ENCODE data around the gene RALY.
"Not testable (repeated sequence)": the region's sequence is repeated elsewhere in the genome, so short reads cannot be mapped to it uniquely, and the experiment has no call there.

Gene RALY

DNA sequence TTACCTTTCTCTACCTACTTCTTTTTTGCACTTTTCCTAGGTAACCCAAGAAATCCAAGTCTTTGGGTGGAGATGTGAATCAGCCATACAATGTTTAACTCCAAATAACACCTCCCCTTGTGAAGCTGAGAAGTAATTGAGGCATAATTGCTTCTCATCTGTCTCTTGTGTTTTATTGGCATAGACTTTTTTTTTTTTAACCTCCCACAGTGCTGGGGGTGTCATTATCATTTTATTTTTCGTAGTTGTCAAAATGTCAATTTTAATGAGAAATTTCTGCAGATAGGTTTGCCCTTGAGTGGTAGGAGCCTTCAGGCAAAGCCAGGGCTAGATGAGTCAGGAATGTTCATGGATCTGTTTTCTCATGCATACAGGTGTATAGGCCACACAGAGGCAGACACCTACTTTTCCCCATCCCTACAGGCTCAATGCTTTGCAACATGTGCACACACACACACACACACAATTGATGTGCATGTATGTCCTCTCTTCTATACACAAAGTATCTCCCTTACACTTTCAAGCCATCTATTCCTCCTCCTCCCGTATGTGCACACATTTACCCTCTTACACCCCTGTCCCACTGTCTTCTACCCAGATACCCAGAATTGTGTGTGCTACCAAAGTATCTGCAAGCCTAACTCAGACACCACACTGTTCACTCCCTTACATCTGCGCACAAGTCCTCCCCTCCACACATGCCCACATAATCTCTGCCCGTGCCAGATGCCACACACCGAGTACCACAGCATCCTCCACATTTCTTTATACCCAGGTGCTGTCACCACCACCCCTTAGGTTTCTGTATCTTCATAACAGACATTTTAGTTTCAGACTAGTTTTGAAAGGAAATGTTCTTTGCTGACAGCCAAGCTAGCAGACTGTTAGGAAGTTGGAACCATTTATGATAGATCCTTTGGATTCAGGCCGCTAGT, 22.0 kb downstream of the RALY start:
- DNase-seq: no peak

DNA sequence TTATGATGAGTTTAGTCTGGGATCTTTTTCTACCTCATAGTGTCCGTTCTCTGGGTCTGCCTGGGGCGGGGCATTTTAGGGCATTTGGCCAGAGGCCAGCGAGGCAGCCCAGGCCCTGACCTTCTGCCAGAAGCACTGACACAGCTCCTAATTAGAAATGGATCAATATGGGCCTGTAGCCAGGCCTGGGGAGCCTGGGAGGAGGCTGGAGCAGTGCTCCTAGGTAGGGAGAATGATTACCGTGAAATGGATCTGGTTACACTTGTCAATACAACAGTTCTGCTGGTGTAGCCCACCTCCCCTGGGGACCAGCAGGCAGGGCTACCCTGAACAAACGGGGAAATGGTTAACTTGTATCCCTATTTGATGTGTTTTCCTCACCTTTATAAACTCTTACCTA, 23.0 kb downstream of the RALY start:
- DNase-seq: no peak

DNA sequence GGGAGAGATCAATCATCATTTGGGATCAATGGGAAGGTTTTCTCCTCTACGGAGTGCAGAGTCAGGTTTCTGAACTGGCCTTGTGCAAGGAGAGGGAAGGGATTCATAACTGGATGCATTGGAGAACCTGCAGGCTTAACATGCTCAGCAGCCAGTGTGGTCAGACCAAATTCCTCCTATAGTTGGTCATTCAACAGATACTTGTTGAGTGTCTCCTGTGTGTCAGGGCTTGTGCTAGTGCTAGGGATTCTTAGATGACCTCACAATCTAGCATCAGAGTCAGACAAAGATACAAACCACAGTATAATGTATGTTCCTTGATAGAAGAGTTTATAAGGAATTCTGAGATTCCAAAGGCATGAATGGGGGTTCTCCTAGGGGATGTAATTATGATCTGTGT, 23.9 kb downstream of the RALY start:
- no peak for DNase-seq

DNA sequence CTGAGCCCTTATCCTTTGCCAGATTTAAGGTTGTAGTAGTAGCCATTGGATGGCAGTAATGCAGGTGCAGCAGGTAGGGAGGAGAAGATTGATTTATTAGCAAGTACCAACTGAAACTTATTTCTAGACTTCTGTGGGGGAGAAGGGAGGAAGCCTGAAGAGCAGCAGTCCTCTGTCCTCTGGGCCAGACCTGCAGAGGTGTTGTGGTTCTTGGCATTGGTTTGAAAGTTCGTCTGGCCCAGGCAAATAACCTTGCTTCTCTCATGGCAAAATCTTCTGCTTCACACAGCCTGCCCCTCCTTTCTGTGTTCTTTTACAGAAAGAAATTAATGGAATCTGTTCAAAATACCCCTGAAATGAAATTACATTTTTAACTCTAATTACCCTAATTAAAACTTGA, 24.5 kb downstream of the RALY start:
- no peak for DNase-seq

DNA sequence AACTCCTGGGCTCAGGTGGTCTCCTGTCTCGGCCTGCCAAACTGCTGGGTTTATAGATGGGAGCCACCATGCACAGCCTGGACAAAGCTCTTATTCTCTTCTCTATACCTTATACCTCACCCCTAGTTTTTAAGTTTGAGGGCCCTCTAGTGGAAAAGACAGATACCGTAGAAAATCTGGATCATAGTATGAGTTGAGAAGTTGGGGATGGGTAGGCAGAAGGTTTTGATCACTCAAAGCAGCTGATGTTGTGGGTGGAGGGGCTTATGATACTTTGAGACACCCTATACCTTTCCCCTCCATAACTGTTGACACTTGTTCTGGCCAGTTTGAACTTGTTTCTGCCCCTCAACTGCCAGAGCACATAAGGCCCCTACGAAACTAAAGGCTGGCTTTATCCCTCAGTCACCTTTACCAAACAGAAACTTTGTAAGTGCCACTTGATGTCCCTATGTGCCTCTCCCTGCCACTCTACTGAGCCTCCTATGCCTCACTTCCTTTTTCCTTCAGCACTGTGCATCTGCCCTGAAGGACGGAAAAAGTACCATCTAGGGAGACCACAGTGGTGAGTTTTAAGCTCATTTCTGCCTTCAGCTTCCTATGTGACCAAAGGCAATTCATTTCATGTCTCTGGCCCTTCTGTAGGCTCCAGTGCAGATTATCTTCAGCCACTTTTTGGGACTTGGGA, 28.6 kb downstream of the RALY start:
- DNase-seq: no peak

DNA sequence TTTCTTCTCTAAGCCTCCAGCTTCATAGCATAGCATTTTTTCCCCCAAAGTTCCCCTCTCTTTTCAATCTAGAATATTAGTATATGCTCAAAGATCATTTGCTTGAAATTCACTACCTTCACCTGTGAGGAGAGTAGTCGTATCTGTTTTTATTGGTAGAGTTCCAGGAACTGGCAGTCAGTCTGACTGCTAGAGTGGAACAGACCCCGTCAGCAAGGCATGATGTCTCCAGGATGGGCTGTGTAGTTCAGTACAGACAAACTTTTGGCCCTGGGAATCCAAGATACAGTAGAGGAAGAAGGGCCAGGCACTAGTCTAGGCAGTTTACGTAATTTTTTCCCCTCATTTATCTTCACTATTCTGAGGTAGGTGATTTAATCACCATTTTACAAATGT, 29.1 kb downstream of the RALY start:
- no peak for DNase-seq

DNA sequence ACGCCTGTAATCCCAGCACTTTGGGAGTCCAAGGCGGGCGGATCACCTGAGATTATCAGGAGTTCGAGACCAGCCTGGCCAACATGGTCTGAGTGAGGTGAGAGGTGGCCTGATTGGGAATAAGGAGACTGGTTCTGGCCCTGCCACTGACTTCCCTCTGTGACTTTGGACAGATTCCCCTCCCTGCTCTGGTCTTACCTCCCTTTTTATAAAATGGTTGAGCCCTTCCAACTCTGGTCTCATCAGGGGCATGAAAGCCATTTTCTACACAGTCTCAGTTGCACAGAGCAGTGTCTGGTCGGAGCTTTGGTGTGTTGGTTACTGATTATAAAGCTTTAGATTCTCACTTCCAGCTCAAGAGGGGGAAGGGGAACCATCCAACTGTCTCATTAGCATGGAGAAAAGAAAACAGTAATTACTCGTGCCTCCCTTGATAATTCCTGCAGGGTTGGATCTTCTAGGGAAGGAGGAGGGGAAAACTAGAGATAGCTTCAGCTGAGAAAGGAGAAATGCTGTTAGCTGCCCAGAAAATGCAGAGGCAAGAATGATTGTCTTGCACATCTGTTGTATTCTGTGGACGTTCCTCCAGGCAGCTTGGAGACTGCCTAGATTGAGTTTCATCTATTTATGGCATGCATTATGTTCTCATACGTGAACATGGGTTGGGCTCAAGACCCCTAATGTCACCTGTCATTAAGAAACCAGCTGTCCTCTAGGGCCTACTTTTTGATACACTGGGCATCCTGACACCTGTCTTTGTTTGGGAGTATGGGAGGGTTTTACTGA, 30.4 kb downstream of the RALY start:
- no peak for DNase-seq

DNA sequence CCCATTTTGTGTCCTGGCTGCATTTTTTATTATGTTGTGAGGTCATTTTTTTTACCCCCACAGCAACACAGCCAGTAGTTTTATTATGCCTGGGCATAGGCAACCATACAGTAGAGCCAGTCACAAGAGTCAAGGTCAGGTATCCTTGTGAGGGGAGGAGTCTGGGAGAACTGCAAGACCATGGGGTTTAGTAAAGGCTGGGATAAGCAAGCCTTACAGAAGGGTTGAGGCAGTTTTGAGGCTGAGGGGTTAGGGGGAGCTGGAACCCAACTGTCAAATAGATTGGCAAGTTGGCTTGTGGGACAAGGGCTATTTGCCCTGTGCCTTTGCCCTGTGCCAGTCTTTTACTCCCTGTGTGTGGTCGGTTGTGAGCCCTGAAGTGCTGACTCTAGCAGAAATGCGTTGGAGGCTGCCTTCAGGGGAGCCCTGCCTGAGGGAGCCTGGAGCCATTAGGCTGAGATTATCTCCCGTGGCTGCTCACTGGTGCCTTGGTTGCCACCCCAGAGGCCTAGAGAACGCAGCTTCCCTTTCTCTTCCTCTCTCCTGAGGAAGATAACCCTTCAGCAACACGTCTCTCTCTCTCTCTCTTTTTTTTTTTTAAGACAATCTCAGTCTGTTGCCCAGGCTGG, 31.1 kb downstream of the RALY start:
- DNase-seq: no peak

DNA sequence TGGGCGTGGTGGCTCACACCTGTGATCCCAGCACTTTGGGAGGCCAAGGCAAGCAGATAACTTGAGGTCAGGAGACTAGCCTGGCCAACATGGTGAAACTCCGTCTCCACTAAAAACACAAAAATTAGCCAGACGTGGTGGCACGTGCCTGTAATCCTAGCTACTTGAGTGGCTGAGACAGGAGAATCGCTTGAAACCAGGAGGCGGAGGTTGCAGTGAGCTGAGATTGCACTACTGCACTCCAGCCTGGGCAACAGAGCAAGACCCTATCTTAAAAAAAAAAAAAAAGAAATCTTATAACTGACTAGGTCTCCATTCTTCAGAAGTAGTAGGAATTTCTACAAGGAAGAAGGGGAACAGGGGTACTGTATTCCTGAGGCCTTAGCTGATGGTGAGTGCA, 34.3 kb downstream of the RALY start:
- DNase-seq: not testable (repeated sequence)

DNA sequence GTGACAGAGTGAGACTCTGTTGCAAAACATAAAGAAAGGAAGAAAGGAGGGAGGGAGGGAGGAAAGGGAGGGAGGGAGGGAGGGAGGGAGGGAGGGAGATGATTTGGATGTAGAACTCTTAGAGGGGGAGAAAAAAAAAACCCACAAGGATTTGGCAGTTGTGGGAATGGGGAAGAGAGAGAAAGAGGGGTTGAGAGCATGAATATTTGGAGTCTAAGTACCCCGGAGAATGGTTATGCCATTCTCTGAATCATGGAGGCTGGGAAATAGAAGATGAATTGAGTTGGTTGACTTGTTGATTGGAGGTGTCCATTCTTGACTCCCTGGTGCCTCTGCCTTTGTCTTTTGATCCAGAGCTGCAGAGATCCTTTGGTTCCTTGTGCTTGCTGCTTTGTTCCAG, 35.7 kb downstream of the RALY start:
- no peak for DNase-seq

DNA sequence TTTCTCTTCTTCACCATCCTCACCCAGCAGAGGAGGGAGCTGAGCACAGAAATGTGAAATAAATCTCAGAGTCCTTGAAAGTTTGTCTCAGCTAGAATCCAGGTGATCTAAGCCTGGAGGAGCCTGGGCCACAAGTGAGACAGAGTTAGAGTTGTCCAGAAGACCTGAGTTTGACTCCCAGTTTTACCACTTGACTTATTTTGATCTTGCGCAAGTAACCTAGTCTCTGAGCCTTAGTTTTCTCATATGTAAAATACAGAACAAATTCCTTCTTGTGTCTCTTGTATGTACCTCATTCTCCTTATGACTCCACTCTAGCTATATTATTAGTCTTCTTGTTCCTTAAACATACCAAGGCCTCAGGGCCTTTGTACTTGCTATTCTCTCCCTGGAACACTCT, 36.7 kb downstream of the RALY start:
- no peak for DNase-seq

DNA sequence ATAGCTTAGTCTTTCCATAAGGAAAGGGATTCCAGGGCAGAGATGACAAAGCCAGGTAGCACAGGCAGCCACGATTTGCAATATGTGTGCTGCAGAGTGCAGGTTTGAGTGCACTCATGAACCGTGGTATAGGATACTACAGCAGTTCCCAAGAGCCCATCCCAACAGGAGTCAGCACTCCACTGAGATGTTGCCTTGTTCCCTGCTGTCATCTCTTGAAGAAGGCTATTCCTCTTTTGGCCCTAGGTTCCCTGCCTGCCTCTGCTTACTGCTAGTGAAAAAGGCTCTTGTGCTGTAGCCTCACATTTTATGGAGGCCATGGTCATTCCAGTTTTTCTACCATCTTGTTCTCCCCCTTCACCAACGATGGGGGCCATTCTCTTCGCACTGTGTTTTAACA, 40.2 kb downstream of the RALY start:
- no peak for DNase-seq

DNA sequence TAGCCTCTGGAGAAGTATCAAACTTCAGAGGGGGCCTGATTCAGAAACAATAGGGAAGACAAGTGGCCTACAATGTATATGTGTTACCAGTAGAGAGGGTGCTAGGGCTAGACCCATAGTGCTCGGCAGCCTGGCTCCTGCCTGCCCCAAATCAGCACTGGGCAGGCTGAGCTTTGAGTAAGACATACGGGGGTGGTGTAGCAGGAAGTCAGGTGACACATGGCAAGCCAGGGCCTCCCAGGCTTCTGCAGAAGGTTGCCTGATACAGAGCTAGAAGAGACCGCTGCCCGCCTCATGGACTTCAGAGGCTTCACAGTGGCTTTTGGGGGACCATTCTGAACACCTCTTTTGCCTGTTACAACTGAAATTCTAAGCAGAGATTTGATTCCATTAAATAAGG, 43.4 kb downstream of the RALY start:
- DNase-seq: no peak

DNA sequence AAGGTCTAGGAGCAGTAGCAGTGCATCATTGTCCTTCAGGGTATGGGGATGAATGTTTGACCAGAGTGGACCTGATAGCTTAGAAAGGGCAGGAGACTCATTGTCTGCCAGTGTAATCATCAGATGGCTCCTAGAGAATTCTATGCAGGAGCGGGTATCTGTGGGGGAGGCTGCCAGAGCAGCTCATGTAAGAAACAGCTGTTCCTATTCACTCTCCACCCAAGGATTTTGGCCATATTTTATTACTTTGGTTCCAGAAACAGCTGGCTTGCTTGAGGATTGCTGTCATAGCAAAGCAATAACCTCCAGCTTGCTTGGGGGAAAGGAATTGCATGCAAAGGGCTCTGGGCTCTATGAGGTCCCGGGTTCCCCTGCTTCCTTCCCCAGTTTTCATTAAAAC, 44.1 kb downstream of the RALY start:
- DNase-seq: peak; percentile 39

DNA sequence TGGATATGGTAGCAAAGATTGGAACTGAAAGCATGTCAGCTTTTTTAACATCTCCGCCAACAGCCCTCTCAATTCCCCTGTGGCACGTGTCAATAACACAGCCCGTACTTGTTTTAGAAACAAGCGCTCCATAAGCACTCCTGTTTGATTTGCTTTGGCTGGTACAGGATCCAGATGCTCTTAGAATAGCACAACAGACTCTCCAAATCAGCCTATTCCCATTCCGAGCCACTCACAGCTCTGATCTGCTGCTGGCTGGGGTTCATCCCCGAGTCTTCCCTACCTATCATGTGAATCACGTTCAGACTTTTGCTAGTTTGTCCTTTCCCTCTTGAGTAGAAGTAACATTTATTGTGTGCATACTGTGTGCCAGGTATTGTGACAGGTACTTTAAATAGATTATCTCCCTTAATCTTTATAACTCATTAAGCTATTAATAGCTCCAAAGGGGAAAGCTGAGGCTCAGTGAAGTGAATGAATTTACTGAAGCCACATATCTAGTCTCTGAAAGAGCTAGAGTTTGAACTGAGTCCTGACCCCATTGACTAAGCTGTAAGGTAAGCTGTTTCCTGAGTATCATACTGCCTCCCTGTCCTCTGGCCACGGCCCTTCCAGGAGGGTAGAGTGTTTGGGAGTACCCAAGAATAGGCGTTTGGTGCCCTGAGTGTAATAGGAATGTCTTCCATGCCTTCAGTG, 46.7 kb downstream of the RALY start:
- no peak for DNase-seq

DNA sequence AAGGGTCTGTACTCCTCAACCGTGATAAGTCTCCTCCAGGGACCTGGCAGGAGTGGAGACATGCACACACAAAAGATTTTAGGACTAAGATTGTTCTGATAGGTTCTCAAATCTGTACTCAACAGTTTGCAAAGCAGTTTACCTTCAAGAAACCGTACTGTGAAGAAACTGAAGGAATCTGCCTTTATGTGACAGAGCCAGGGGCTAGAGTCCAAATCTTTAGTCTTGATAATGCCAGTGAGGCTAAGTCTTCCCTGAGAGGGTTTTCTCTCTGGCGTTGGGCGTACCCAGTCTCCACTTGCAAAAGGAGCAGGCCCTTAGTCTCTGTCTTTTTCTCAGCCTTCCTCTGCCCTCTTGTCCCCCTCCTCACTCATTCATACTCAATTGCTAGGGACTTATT, 47.5 kb downstream of the RALY start:
- no peak for DNase-seq

DNA sequence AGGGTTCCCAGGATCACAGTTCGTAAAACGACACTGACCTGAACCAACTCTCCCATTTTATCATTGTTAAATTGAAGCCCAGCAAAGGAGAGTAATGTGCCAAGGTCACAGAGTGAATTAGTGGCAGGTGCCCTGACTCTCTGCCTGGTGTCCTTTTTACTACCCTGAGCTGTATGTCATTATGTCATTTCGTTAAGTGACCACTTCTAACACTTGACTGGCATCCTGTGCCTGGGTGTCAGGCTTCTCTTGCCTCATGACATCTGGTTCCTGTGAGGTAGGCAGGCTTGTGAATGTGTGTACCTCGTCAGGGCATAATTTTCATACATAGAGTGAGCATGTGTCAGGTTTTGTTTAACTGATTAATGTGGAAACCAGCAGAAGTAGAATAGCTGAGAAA, 48.6 kb downstream of the RALY start:
- DNase-seq: no peak

DNA sequence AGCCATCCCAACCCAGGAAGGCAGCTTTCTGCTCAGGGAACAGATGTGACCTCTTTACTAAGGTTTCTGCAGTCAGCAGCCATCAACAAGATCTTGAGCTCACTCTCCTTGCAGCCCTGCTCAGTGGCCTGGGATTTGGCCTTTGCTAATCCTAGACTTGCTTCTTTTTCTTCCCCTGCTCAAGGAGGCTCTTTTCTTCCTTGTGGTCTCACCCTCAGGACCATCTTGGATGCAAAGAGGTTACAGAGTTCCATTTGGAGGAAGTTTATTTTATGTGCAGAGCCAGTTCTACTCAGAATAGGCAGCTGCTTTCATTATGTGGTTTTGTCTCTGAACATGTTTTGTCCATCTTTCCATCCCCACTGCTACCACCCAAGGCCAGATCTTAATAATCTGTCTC, 49.3 kb downstream of the RALY start:
- no peak for DNase-seq

DNA sequence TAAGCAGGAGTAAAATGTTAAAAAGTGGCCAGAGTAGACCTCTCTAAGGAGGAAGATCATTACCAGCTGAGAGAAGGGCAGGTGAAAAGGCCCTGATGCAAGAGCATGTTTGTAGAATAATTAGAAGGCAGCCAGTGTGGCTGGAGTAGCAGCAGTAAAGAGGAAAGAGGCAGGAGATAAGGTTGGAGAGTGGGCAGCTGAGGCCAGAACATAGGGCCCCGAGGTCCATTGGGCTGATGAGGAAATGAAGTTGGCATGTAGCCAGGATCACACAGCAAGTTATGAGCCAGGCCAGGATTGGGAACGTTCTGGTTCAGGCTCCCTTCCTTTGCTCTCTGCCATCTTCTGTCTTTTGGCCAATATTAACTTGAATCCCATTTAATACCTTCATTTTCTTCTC, 51.6 kb downstream of the RALY start:
- DNase-seq: no peak

DNA sequence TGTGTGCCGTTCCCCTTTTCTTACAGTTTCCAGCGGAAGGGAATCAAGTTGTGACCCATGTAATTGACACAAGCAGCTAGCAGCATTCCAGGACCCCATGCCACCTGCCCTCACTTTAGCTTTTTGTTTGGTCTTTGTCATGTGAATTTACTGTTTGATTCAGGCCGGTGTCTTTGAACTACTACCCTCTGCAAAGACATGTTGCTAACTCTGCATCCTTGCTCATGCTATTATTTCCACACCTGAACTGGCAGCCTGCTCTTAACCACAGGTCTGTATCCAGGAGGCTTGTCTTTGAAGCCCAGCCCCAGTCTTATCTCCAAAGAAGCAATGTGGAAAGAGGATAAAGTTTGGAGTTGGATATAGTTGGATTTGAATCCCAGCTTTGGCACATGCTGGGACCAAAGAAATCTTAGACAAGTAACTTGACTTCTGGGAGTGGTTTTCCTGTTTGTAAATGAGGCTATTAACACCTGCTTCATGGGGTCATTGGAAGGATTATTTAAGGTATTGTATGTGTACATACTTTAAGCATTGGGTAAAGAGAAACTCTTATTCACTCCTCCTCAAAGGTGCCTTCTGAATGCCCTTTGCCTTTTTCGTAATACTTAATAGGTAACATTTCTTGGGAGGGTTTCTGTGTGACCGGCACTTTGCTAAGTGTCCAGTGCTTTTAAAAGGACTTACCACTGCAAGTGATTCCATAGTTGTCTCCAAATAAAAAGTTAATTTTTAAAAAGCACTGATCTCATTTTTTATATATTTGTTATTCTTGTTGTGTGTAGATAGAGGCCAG, 52.4 kb downstream of the RALY start:
- no peak for DNase-seq

DNA sequence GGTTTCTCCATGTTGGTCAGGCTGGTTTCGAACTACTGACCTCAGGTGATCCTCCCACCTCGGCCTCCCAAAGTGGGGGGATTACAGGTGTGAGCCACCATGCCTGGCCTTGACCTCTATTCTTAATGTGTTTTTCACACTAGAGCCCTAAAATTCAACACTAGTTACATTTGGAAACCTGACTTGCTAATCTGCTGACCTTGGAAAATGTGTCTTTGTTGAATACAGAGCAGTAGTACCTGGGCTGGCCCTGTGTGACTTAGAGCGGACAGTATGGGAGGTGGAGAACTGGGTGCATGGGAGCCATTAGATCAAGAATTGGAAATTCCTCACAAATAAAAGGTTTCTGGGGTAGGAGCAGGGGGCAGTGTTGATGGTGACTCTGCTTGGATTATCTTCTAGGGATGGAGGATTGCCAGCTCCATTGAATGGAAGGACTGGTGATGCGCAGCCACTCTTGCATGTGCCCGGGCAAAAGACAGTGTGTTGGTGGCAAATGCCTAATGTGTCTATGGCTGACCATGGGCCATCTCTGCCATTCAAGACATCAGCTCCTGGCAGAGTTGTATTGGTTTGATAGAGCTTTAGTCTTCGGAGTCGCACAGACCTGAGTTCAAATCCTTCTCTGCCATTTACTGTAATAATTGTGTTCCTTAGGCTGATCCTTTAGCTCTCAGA, 53.4 kb downstream of the RALY start:
- no peak for DNase-seq

Data from right kidney (tissue), 1 donor.